K562 (cell line): ENCODE data around the gene PEPD. TPM values are rescaled to one million over a fixed set of nuclear protein-coding genes. Genes with fewer than 3 reads are reported as not detected.
"Not testable (repeated sequence)": the region's sequence is repeated elsewhere in the genome, so short reads cannot be mapped to it uniquely, and the experiment has no call there.

Experiments used
- ATAC-seq: fragments of 200-7000 bp; cut with Tn5 transposase; 3 replicates; pipeline ENCODE4 v1.9.1; 2020; ENCODE audit warnings: moderate library complexity
- BruUV-seq: library from RNA; stranded (reverse); fragments of 400-500 nt; replicated peaks from 2 replicates; lab custom pipeline; 2021; lab: Mats Ljungman, UMichigan
- CTCF ChIA-PET: fragments of 300-600 bp; formaldehyde crosslinking; extraction: SDS; loops from one replicate; lab custom pipeline; 2021; ENCODE audit warnings: low intra/inter-chr PET ratio; lab: Yijun Ruan, JAX
- POLR2A ChIA-PET: fragments of 300-600, 350-650 bp; sonication (Branson Sonifier 250); formaldehyde crosslinking; extraction: SDS; loops from one replicate; lab custom pipeline; 2021; ENCODE audit warnings: antibody characterized with exemption, inconsistent platforms; lab: Yijun Ruan, JAX
- DNase-seq, 4 experiments: peaks; one replicate each; pipeline versions ENCODE4 v3.0.0 to v3.0.0-alpha.2; 2011 to 2018; ENCODE audit warnings: low spot score in 3 of 4, mixed read lengths in 3 of 4; ENCODE audit errors: extremely low read depth in 1 of 4
- FAIRE-seq: peaks from 2 replicates; lab custom pipeline; 2011; peaks lifted over from hg19 to GRCh38; lab: Jason Lieb, UNC
- H2AFZ ChIP-seq: 2 replicates; pipeline ENCODE4 v1.6.0; 2011; ENCODE audit warnings: low read depth, low read length, control low read depth, inconsistent platforms
- H3K27ac ChIP-seq: fragments of 200-600 bp; 3 replicates; pipeline ENCODE4 v1.8.0; 2011; ENCODE audit warnings: low read depth, mild to moderate bottlenecking, control low read depth, inconsistent platforms, low read length, moderate library complexity, mixed read lengths; ENCODE audit errors: extremely low read depth
- H3K27me3 ChIP-seq, 2 experiments: fragments of 300-600 bp in 1 of 2; 2 replicates in 1 of 2; 3 replicates in 1 of 2; pipeline versions ENCODE4 v1.6.0 to v1.8.0; 2011; ENCODE audit warnings: inconsistent platforms in 2 of 2, low read length in 2 of 2, mild to moderate bottlenecking in 1 of 2, mixed read lengths in 1 of 2, moderate library complexity in 1 of 2; ENCODE audit not compliant: control insufficient read depth in 2 of 2, insufficient read depth in 2 of 2
- H3K36me3 ChIP-seq: fragments of 300-600 bp; 3 replicates; pipeline ENCODE4 v1.8.0; 2011; ENCODE audit warnings: mild to moderate bottlenecking, low read length, inconsistent platforms; ENCODE audit not compliant: control insufficient read depth, insufficient read depth
- H3K4me1 ChIP-seq, 2 experiments: fragments of 200-600 bp in 1 of 2; replicated peaks in 1 of 2; 2 replicates in 1 of 2; 3 replicates in 1 of 2; pipeline versions ENCODE4 v1.5.1 to v1.8.0; 2011; ENCODE audit warnings: inconsistent platforms in 2 of 2, low read length in 2 of 2, mild to moderate bottlenecking in 1 of 2, mixed read lengths in 1 of 2, moderate library complexity in 1 of 2; ENCODE audit not compliant: control insufficient read depth in 2 of 2, insufficient read depth in 2 of 2
- H3K4me2 ChIP-seq: 2 replicates; pipeline ENCODE4 v1.6.1; 2011; ENCODE audit warnings: low read length, control low read depth, inconsistent platforms, mixed read lengths; ENCODE audit not compliant: insufficient read depth
- H3K4me3 ChIP-seq: fragments of 200-600 bp; sonication (generic), shearing (Covaris generic); 2 replicates; pipeline ENCODE4 v1.5.1; 2016; ENCODE audit warnings: control low read depth, inconsistent platforms
- H3K79me2 ChIP-seq: fragments of 200-600 bp; 3 replicates; pipeline ENCODE4 v1.8.0; 2011; ENCODE audit warnings: low read length, inconsistent platforms; ENCODE audit not compliant: control insufficient read depth, insufficient read depth
- H3K9ac ChIP-seq, 2 experiments: 2 replicates each; pipeline versions ENCODE4 v1.6.0 to v1.6.1; 2011; ENCODE audit warnings: low read depth in 2 of 2, low read length in 2 of 2, control low read depth in 1 of 2, inconsistent platforms in 1 of 2, mild to moderate bottlenecking in 1 of 2, mixed read lengths in 1 of 2; ENCODE audit not compliant: insufficient read depth in 1 of 2
- H3K9me1 ChIP-seq: one replicate; pipeline ENCODE4 v1.6.0; 2011; ENCODE audit warnings: inconsistent platforms, mild to moderate bottlenecking, low read length, moderate library complexity; ENCODE audit not compliant: control insufficient read depth, insufficient read depth
- H3K9me3 ChIP-seq: replicated peaks from 2 replicates; pipeline ENCODE4 v1.5.1; 2011; ENCODE audit warnings: low read depth, low read length, inconsistent platforms; ENCODE audit not compliant: control insufficient read depth, insufficient read depth
- H4K20me1 ChIP-seq: replicated peaks from 2 replicates; pipeline ENCODE4 v1.6.1; 2011; ENCODE audit warnings: low read length, inconsistent platforms, mixed read lengths; ENCODE audit not compliant: control insufficient read depth, insufficient read depth
- ELF2 ChIP-seq: fragments of 250-450 bp; sonication (Bioruptor Pico); IDR thresholded peaks from 2 replicates; pipeline ENCODE4 v1.5.0; 2021; ENCODE audit warnings: mild to moderate bottlenecking
- PML ChIP-seq: IDR thresholded peaks from 2 replicates; pipeline ENCODE4 v1.6.1; 2012; ENCODE audit warnings: low read length, inconsistent platforms
- SNIP1 ChIP-seq: fragments of 450-650 bp; IDR thresholded peaks from 2 replicates; pipeline ENCODE4 v1.7.1; 2017; ENCODE audit warnings: low read depth, mild to moderate bottlenecking
- WGBS: fragments of 100-300 bp; shearing (Covaris generic); methylation state at CpG from one replicate; pipeline ENCODE4 v1.1.6; 2016; ENCODE audit warnings: low coverage, mixed read lengths; ENCODE audit not compliant: insufficient coverage; ENCODE audit errors: missing lambda C conversion rate; 5-methylcytosine and 5-hydroxymethylcytosine counted together
- in situ Hi-C: fragments of 300-500 bp; cut with MboI; formaldehyde crosslinking; loops from 4 replicates; pipeline ENCODE4 v1.15.0; 2018; ENCODE audit warnings: inconsistent platforms, mixed read lengths
- intact Hi-C: fragments of 100-400 bp; cut with micrococcal nuclease; formaldehyde crosslinking; loops from 2 replicates; pipeline ENCODE4 v1.14.2; 2022
- polyA plus RNA-seq, 8 experiments: library from polyadenylated mRNA; depleted of rRNA in 4 of 8; stranded (reverse) in 5 of 8; unstranded in 3 of 8; fragments of >200 nt; fragmentation: Nextera tagmentation in 2 of 8; fragmentation: Illumina TruSeq in 1 of 8; extraction: Ambion mirVana in 2 of 8; extraction: Trizol in 1 of 8; gene quantifications; 2 replicates each; pipeline versions ENCODE4 v1.2.1 to v1.2.3, GENCODE V29; 2011 to 2014; ENCODE audit warnings: inconsistent platforms in 1 of 8, missing spikeins in 1 of 8
- total RNA-seq, 7 experiments: library from RNA; depleted of rRNA in 6 of 7; stranded (reverse); fragments of >200 nt in 6 of 7; fragmentation: Illumina TruSeq in 2 of 7; extraction: Trizol in 2 of 7; gene quantifications; 2 replicates each; pipeline versions ENCODE4 v1.2.1 to v1.2.3, GENCODE V29; 2011 to 2021; ENCODE audit warnings: low replicate concordance in 1 of 7
- TF ChIP-seq, protein P1 (sequence below): sonication (generic); formaldehyde crosslinking; IDR thresholded peaks from 2 replicates; pipeline ENCODE4 v1.8.0; 2022; ENCODE audit warnings: mild to moderate bottlenecking, missing genetic modification reagents

PEPD gene
- total and polyA plus RNA-seq, 9 of the 15 experiments (the other 6 are each of a cell fraction or from before 2014, with no cell fraction given), result 1.3 to 19.2 (median 16.0) TPM

DNA sequence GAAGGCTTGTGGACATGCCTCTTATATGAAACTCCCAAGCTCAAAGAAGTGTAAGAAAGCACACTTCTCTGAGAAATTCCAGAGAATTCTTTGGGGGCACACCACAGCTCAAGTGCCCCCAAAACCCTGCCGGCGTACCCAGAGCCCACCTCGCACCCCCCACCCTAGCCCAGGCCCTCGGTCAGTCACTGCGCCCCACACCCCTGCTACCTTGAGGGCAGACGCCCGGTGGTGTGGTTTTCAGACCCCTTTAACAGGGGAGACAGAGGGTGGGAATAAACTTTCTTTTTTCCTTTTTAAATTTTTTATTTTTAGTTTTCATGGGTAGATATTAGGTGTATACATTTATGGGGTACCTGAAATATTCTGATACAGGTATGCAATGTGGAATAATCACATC lies 29.5 kb downstream of the PEPD start:
- ATAC-seq, result no peak
- WGBS, result 20% methylated on average over 7 of the region's 7 CpGs
- no peak for FAIRE-seq
- H3K9ac ChIP-seq, result no peak overlapping the region
- BruUV-seq, result no TSS peak
- POLR2A ChIA-PET, result interaction anchor here (0.6 to 1.2 kb wide), 4 partner anchors 13 to 1287 kb away, joined by 3 read pairs; no protein-coding TSS in a partner anchor
- TF ChIP-seq SNIP1, result no peak
- no peak for TF ChIP-seq ELF2 (CRISPR knock-in tag)
- TF ChIP-seq PML, result no peak
- TF ChIP-seq, protein P1, sequence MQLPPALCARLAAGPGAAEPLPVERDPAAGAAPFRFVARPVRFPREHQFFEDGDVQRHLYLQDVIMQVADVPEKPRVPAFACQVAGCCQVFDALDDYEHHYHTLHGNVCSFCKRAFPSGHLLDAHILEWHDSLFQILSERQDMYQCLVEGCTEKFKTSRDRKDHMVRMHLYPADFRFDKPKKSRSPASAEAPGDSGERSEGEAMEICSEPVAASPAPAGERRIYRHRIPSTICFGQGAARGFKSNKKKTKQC (CRISPR knock-in tag), result no peak
- TF ChIP-seq, all 486 proteins: peak for 0
- no peak overlapping the region for H3K4me3 ChIP-seq
- no peaks in the 10 kb centered on the region for H3K9me1 ChIP-seq
- H2AFZ ChIP-seq, result no peak overlapping the region
- DNase-seq, result no peak
- H3K4me2 ChIP-seq, result no peak overlapping the region
- H3K79me2 ChIP-seq, result no peaks in the 10 kb centered on the region
- H3K9me3 ChIP-seq, result no peaks in the 10 kb centered on the region
- intact Hi-C loops (no loop called here), in situ Hi-C loops (no loop called here)
- H4K20me1 ChIP-seq, result 0 out of 2 replicates have a peak, but pooled peaks cover under 1% of the 10 kb centered on the region
- no peaks in the 10 kb centered on the region; a peak in 1 of 5 replicates for H3K27me3 ChIP-seq
- no peak overlapping the region for H3K27ac ChIP-seq
- no peaks in the 10 kb centered on the region for H3K36me3 ChIP-seq
- no peaks in the 10 kb centered on the region for H3K4me1 ChIP-seq
- CTCF ChIA-PET, result no interaction called here

DNA sequence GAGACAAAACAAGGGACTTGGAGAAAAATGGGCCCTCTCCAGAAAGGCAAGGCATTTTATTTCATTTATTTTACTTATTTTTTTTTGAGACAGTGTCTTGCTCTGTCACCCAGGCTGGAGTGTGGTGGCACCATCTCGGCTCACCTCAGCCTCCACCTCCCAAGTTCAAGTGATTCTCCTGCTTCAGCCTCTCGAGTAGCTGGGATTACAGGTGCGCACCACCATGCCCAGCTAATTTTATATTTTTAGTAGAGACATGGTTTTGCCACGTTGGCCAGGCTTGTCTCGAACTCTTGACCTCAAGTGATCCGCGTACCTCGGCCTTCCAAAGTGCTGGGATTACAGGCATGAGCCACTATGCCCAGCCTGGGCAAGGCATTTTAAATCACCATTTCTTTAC lies 31.0 kb downstream of the PEPD start:
- H3K9ac ChIP-seq, H3K4me3 ChIP-seq, CTCF ChIA-PET, H3K36me3 ChIP-seq, POLR2A ChIA-PET, H3K27me3 ChIP-seq, H3K9me1 ChIP-seq, H3K4me1 ChIP-seq, H3K27ac ChIP-seq, DNase-seq, in situ Hi-C loops, H4K20me1 ChIP-seq, H2AFZ ChIP-seq, FAIRE-seq, intact Hi-C loops, BruUV-seq, H3K9me3 ChIP-seq, H3K79me2 ChIP-seq, ATAC-seq, H3K4me2 ChIP-seq: not testable (repeated sequence)
- WGBS, result 21% methylated on average over 8 of the region's 8 CpGs
